ENCODE data around the gene XKR3. TPM values are rescaled to one million over a fixed set of nuclear protein-coding genes. Genes with fewer than 3 reads are reported as not detected.

XKR3 gene
- total and polyA plus RNA-seq, 2 experiments from 2014 or later = not detected

DNA sequence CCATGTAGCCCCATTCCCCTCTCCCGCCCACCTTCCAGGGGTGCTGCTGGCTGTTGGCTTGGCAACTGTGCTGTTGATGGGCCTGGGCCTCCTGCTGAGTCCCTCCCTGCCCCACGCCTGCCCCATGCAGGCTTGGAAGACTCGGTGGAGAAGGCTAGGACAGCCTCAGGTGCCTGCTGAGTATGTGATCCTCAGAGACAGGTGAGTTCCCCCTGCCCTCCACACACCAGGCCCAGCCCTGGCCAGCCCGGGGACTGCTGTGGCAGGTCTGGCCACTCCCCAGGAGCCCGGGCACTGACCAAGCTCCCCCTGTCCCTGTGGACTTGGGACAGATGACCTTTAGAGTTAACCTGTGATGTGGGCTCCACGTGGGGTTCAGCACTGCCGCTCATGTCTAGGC lies 20.7 kb upstream of the XKR3 start:
- Histone ChIP-seq H3K9me3 (ENCODE audit: low read depth) (no peaks in the 10 kb centered on the region), H3K27ac (no peak overlapping the region), H3K4me3 (no peak overlapping the region), H3K27me3 (no peaks in the 10 kb centered on the region), H3K36me3 (no peaks in the 10 kb centered on the region), H3K4me1 (ENCODE audit: low read depth) (no peaks in the 10 kb centered on the region)
- DNase-seq (ENCODE audit: low read depth in 1 of 2, low spot score in 1 of 2) = no peak
- TF ChIP-seq, protein P1, sequence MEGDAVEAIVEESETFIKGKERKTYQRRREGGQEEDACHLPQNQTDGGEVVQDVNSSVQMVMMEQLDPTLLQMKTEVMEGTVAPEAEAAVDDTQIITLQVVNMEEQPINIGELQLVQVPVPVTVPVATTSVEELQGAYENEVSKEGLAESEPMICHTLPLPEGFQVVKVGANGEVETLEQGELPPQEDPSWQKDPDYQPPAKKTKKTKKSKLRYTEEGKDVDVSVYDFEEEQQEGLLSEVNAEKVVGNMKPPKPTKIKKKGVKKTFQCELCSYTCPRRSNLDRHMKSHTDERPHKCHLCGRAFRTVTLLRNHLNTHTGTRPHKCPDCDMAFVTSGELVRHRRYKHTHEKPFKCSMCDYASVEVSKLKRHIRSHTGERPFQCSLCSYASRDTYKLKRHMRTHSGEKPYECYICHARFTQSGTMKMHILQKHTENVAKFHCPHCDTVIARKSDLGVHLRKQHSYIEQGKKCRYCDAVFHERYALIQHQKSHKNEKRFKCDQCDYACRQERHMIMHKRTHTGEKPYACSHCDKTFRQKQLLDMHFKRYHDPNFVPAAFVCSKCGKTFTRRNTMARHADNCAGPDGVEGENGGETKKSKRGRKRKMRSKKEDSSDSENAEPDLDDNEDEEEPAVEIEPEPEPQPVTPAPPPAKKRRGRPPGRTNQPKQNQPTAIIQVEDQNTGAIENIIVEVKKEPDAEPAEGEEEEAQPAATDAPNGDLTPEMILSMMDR (IDR thresholded peaks at IDR 0.05; ENCODE audit: low read depth, low read length) = no peak

DNA sequence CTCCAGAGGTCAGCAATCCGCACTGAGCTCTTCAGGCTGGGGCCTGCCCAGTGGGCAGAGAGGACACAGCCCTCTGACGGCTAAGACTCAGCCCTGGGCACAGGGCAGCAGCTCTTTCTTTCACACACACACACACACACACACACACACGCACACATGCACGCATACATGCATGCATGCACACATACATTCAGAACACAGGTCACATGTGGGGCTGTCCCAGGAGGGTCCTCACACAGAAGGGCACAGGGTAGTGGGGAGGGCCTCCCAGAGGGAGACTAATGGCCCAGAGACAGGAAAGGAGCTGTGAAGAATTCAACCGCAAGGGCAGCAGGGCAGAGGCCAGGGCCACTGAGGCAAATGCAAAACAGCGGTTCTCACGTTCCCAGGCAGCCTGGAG lies 20.3 kb upstream of the XKR3 start:
- no peak overlapping the region for H3K4me3 ChIP-seq
- H3K9me3 ChIP-seq (ENCODE audit: low read depth) = no peaks in the 10 kb centered on the region
- H3K4me1 ChIP-seq (ENCODE audit: low read depth) = no peaks in the 10 kb centered on the region
- no peaks in the 10 kb centered on the region for H3K27me3 ChIP-seq
- TF ChIP-seq, protein P1 (IDR thresholded peaks at IDR 0.05; ENCODE audit: low read depth, low read length) = no peak
- no peak overlapping the region for H3K27ac ChIP-seq
- DNase-seq (ENCODE audit: low read depth in 1 of 2, low spot score in 1 of 2) = no peak
- no peaks in the 10 kb centered on the region for H3K36me3 ChIP-seq

DNA sequence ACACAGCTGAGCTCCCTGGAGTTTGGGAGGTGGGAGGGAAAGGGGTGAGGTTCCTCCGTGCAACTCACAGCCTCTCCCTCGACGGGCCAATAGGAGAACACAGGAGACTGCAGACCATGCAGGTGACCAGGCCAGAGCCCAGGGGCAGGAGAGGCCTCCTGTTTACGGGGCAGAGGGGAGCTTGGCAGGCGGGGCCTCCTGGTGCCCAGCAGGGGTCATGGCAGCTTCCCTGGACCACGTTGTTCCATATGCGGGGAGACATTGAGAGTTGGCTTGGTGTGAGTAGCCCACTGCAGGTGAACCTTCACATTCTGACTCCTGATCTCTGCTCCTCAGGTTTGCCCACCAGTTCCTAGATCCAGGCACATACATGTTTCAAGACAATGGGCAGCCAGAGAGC lies 19.3 kb upstream of the XKR3 start:
- TF ChIP-seq, protein P1 (IDR thresholded peaks at IDR 0.05; ENCODE audit: low read depth, low read length) = no peak
- Histone ChIP-seq H3K4me3 (no peak overlapping the region), H3K36me3 (no peaks in the 10 kb centered on the region), H3K27ac (no peak overlapping the region), H3K4me1 (ENCODE audit: low read depth) (no peaks in the 10 kb centered on the region), H3K27me3 (no peaks in the 10 kb centered on the region), H3K9me3 (ENCODE audit: low read depth) (no peaks in the 10 kb centered on the region)
- no peak for DNase-seq (ENCODE audit: low read depth in 1 of 2, low spot score in 1 of 2)

DNA sequence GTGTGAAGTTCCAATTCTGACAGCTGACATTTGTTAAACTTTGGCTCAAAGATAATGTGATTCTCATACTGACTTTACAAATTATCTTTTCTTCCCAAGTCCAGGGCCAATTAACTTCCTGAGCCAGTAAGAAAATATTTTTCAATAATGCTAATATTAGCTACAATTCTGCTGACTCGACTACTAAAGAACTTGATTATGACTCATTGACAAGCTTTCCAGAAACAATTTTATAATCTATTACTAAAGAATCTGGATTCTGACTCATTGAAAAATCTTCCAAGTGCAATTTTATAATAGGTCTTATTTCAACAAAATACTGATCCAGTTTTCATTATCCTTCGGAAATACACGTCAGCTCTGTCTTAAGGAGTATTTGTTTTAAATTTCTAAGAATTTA lies 12.9 kb upstream of the XKR3 start:
- no peaks in the 10 kb centered on the region for H3K4me1 ChIP-seq (ENCODE audit: low read depth)
- DNase-seq (ENCODE audit: low read depth in 1 of 2, low spot score in 1 of 2) = no peak
- H3K4me3 ChIP-seq = no peak overlapping the region
- H3K27ac ChIP-seq = no peak overlapping the region
- H3K36me3 ChIP-seq = no peaks in the 10 kb centered on the region
- no peaks in the 10 kb centered on the region for H3K9me3 ChIP-seq (ENCODE audit: low read depth)
- H3K27me3 ChIP-seq = no peaks in the 10 kb centered on the region
- TF ChIP-seq, protein P1 (IDR thresholded peaks at IDR 0.05; ENCODE audit: low read depth, low read length) = no peak

DNA sequence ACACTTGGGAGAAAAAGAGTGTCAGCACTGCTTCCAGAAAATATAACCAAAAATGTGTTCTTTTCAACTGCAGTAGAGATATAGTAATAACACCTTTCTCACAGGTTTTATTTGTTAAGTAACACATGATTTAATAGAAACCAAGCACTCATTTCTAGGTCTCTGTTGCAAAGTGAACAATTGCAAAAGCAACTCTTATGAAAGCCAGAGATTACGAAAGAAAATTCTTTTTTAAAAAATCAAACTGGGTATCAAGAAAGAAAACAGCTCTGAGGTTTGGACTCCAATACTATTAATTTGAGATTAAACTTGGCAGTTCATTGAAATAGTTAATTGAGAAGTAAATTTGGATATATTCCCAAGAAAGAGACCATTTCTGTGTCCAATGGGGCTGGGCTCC lies 9.8 kb upstream of the XKR3 start:
- Histone ChIP-seq H3K9me3 (ENCODE audit: low read depth) (no peaks in the 10 kb centered on the region), H3K4me3 (no peak overlapping the region), H3K4me1 (ENCODE audit: low read depth) (no peaks in the 10 kb centered on the region), H3K36me3 (no peaks in the 10 kb centered on the region), H3K27ac (no peak overlapping the region), H3K27me3 (no peaks in the 10 kb centered on the region)
- TF ChIP-seq, protein P1 (IDR thresholded peaks at IDR 0.05; ENCODE audit: low read depth, low read length) = no peak
- DNase-seq (ENCODE audit: low read depth in 1 of 2, low spot score in 1 of 2) = no peak

DNA sequence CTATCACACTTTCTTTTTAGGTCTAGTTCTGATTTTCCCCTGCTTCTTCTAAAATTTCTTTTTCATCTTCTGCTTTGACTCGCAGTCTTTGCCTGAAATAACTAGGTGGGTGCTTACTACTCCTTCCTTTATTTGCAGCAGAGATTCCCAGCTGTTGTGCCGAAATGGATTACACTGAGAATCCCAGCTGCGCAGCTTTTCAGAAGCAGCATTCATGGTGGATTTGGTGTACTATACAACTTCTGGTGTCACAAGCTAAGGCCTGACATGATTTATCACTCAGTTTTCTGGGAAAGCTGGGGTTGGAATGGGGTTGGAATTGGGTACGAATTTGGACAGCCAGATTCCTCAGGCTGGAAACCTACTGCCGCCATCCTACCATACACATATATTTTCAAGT lies 6.0 kb upstream of the XKR3 start:
- no peak overlapping the region for H3K27ac ChIP-seq
- no peak for DNase-seq (ENCODE audit: low read depth in 1 of 2, low spot score in 1 of 2)
- no peaks in the 10 kb centered on the region for H3K36me3 ChIP-seq
- no peak overlapping the region for H3K4me3 ChIP-seq
- H3K9me3 ChIP-seq (ENCODE audit: low read depth) = no peaks in the 10 kb centered on the region
- no peaks in the 10 kb centered on the region for H3K4me1 ChIP-seq (ENCODE audit: low read depth)
- TF ChIP-seq, protein P1 (IDR thresholded peaks at IDR 0.05; ENCODE audit: low read depth, low read length) = no peak
- H3K27me3 ChIP-seq = no peaks in the 10 kb centered on the region
